ENCODE measurements around the gene BBS12.

- TF ChIP-seq EZH2 (IDR thresholded peaks at IDR 0.05; ENCODE audit: insufficient read depth, poor library complexity, severe bottlenecking) (no peak), EZH2phosphoT487 (IDR thresholded peaks at IDR 0.05; ENCODE audit: insufficient read depth, low read depth) (no peak)
These were observed 27.5 kb upstream of the BBS12 start for GRCh38 chr4:122705009-122705408.

Measured in GM23248 (cell line).